GM12891 (cell line): ENCODE data around the gene APBA2.
"Not testable (repeated sequence)": the region's sequence is repeated elsewhere in the genome, so short reads cannot be mapped to it uniquely, and the experiment has no call there.

Source experiments
- DNase-seq: peaks from one replicate; pipeline ENCODE4 v3.0.0; 2011; ENCODE audit warnings: low spot score; ENCODE audit not compliant: insufficient read length
- FAIRE-seq: peaks from 2 replicates; lab custom pipeline; 2011; peaks lifted over from hg19 to GRCh38; lab: Jason Lieb, UNC
- PAX5 ChIP-seq: IDR thresholded peaks from 2 replicates; pipeline ENCODE4 v1.6.1; 2011; ENCODE audit warnings: low read length, moderate library complexity, mild to moderate bottlenecking; ENCODE audit not compliant: insufficient read depth, severe bottlenecking
- POLR2A ChIP-seq: IDR thresholded peaks from 2 replicates; pipeline ENCODE4 v1.6.1; 2011; ENCODE audit warnings: low read depth, low read length, control low read depth
- POLR2AphosphoS5 ChIP-seq: IDR thresholded peaks from 2 replicates; pipeline ENCODE4 v1.6.1; 2011; ENCODE audit warnings: low read depth, low read length, control low read depth
- POU2F2 ChIP-seq: IDR thresholded peaks from 2 replicates; pipeline ENCODE4 v1.6.1; 2011; ENCODE audit warnings: low read depth, mild to moderate bottlenecking, control low read depth, low read length, moderate library complexity
- SPI1 ChIP-seq: IDR thresholded peaks from 2 replicates; pipeline ENCODE4 v1.6.1; 2011; ENCODE audit warnings: low read depth, low read length, control low read depth
- TAF1 ChIP-seq: IDR thresholded peaks from 2 replicates; pipeline ENCODE4 v1.6.1; 2011; ENCODE audit warnings: low read depth, low read length, control low read depth

The APBA2 gene

DNA sequence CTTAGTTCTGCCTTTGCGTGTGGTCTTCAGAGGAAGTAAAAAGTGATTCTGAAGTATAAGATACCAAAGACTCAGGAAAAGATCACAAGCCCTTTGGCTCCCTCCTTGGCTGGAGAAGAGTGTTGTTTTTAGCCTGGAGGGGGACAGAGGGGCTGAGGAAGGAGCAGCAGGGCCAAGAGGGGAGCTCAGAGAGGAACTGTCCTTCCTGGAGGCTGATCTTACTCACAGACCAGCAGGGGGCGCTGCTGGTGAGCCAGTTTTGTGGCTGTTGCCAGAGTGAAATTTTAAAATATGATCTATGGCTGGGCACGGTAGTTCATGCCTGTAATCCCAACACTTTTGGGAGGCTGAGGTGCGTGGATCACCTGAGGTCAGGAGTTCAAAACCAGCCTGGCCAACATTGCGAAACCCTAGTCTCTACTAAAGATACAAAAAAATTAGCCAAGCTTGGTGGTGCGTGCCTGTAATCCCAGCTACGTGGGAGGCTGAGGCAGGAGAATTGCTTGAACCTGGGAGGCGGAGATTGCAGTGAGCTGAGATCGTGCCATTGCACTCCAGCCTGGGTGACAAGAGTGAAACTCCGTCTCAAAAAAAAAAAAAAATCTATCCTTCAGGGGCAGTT, 216.5 kb downstream of the APBA2 start:
- peak; percentile 62 for TF ChIP-seq SPI1
- DNase-seq = not testable (repeated sequence)
- FAIRE-seq = peak; percentile 5

DNA sequence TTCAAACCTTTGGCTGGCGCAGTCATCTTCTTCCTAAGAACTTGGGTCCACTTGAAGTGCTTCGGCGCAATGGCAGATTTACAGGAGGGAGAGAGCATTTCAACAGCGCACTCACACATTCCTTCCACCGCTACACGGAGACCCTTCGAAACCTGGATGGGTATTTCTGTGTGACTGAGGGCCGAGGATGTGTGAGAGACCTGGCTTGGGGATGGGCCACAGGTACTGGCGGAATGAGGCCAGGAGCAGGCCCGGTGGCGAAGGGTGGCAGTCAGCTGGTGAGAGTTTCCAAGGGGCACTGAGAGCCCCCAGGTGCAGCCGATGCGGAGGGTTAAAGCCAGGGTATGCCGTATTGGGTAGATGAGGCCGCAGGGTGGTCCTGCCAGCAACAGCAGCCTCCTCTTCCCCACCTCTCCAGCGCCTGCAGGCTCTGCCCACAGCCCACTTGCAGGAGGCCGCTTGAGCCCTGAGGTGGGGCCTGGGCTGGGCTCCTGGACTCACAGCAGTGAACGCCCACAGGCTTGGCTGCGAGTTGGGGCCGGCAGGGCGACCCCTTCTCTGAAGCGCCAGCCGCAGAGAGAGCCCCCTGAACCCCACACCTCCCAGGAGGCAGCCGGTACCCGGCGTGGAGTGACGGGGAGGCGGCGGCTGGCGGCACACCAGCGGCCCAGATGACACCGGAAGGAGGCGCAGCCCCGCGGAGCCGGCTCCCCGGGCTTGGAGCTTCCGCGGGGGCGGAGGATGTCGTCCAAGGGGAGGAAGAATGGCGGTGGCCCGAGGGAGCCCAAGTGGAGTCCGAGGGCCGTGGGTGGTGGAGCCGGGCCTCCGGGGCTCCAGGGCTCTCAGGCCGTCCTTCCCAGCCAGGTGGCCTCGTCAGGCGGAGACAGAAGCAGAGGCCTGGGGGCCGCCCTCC, 217.4 kb downstream of the APBA2 start:
- no peak for DNase-seq
- TF ChIP-seq POU2F2 = no peak
- no peak for TF ChIP-seq POLR2AphosphoS5
- no peak for TF ChIP-seq POLR2A
- no peak for TF ChIP-seq PAX5
- TF ChIP-seq SPI1 = no peak
- no peak for TF ChIP-seq TAF1
- no peak for FAIRE-seq

DNA sequence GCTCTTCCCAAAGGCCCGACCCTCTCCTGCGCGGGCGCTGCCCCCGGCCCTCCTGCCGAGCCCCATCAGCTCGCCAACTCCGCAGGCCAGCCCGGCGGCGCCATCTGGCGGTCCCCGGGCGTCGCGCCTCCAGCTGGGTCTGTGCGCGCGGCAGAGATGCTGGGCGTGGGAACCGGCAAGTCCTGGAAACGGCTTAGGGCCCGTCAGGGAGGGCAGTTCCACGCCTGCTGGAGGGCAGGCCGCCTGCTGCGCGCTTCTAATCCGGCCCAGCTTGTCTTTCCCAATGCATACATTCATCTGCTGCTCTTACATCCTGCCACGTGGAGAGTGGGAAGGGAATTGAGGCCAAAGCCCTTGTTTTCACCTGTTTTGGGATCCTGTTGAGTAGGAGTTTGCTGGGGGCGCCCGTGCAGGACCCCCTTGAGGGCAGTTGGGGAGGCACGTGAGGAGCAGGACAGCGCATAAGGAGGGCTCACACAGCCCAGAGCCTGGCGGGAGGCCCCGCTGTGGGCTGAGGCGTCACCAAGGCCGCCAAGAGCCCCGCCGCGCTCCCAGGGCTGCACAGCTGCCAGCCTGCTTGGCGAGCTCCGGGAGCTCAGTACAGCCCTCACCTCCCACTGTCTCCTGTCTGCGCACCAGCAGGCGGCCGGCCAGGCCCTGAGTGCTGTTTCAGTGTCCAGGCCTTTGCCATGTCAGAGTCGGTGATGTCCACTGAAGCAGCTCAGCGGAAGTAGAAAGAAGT, 218.2 kb downstream of the APBA2 start:
- FAIRE-seq = no peak
- DNase-seq = peak; percentile 83

DNA sequence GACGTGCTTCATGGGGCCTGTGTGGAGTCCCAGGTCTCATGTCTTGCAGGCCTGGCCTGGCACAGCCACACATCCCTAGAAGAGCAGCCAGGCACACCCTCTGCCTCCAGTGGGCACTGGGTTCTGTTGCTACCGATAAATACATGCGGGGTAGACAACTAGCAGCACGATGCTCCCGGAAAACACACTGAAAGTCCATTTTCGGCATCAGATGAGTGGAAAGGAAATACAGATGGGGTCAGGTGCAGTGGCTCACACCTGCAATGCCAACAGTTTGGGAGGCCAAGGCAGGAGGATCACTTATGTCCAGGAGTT, 218.7 kb downstream of the APBA2 start:
- FAIRE-seq (no peak), DNase-seq (no peak)
- TF ChIP-seq POU2F2 = no peak
- TF ChIP-seq PAX5 = no peak
- TF ChIP-seq SPI1 = no peak
- no peak for TF ChIP-seq TAF1
- no peak for TF ChIP-seq POLR2A
- TF ChIP-seq POLR2AphosphoS5 = no peak

More for the DNA sequence above, 218.2 kb downstream of the APBA2 start:
- no peak for TF ChIP-seq SPI1
- no peak for TF ChIP-seq TAF1
- no peak for TF ChIP-seq POLR2AphosphoS5
- TF ChIP-seq POLR2A = no peak
- TF ChIP-seq POU2F2 = no peak
- TF ChIP-seq PAX5 = no peak

DNA sequence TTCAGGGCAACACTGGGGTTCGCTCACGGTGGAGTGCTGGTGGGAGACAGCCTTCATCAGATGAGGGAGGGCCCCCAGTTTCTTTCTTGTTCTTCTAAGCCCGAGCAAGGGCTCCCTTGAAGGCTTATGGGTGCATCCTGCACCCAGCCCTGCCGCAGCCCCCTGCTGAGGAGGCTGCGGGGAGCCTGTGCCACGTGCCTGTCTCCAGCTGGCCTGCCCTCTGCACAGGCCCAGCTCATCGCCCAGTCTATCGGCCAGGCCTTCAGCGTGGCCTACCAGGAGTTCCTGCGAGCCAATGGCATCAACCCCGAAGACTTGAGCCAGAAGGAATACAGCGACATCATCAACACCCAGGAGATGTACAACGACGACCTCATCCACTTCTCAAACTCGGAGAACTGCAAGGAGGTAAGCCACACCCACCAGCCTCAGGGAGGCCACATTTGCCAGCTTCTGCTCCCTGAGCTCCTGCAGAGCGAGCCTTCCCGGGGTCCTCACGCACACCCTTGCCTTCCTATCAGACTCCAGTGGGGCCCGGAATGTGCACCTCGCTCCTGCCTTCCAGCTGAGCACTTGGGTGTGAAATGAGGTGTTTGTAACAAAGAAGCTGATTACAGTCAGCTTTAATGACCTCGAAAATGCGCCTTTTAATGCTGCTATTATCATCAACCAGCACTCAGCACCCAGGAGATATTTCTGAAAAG, 219.5 kb downstream of the APBA2 start:
- no peak for DNase-seq
- TF ChIP-seq TAF1 = no peak
- TF ChIP-seq POLR2A = no peak
- TF ChIP-seq POU2F2 = no peak
- no peak for TF ChIP-seq SPI1
- TF ChIP-seq POLR2AphosphoS5 = no peak
- TF ChIP-seq PAX5 = no peak
- no peak for FAIRE-seq

DNA sequence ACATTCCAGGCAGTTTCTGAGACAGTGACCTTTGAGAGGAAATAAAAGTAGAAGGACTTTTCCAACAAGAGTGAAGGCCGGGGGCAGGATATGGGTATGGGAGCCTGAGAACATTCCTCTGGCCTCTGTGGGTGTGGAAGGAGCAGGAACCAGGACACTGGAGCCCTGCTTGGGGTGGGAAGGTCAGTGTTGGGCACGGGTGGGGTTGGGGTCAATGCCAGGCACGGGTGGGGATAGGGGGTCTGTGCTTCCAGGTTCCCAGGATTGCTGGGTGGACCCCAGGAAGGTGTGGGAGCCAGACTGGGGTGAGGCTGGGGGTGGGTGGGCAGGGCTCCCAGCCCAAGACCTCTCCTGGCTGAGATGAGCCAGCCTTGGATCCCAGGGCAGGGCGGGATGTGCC, 220.3 kb downstream of the APBA2 start:
- FAIRE-seq = no peak
- no peak for TF ChIP-seq SPI1
- TF ChIP-seq TAF1 = no peak
- TF ChIP-seq PAX5 = no peak
- TF ChIP-seq POU2F2 = no peak
- TF ChIP-seq POLR2AphosphoS5 = no peak
- TF ChIP-seq POLR2A = no peak
- DNase-seq = no peak

DNA sequence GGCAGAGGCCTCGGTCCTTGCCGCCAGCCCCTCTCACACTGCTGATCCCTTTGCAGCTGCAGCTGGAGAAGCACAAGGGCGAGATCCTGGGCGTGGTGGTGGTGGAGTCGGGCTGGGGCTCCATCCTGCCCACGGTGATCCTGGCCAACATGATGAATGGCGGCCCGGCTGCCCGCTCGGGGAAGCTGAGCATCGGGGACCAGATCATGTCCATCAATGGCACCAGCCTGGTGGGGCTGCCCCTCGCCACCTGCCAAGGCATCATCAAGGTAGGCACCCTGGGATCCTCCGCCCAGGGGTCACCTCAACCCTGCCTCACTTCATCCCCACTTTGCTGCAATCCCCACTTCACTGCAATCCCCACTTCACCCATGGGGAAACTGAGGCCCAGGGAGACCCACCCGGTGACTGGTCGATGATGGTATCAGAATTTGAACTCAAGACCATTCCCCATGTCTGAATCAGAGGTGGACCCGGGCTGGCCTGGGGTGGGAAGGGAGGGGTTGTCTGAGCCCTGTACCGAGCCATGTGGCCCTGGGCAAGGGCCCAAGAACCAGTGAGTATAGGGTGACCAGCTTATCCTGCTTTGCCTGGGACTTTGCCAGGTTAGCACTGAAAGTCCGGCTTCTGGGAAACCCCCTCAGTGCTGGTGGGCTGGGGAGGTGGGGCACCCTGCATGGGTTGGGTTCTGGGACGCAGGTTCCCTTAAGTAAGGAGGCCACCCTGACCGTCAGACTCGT, 220.9 kb downstream of the APBA2 start:
- FAIRE-seq (no peak), DNase-seq (no peak)
- TF ChIP-seq POLR2AphosphoS5 (no peak), POLR2A (no peak), TAF1 (no peak), POU2F2 (no peak), SPI1 (no peak), PAX5 (no peak)

DNA sequence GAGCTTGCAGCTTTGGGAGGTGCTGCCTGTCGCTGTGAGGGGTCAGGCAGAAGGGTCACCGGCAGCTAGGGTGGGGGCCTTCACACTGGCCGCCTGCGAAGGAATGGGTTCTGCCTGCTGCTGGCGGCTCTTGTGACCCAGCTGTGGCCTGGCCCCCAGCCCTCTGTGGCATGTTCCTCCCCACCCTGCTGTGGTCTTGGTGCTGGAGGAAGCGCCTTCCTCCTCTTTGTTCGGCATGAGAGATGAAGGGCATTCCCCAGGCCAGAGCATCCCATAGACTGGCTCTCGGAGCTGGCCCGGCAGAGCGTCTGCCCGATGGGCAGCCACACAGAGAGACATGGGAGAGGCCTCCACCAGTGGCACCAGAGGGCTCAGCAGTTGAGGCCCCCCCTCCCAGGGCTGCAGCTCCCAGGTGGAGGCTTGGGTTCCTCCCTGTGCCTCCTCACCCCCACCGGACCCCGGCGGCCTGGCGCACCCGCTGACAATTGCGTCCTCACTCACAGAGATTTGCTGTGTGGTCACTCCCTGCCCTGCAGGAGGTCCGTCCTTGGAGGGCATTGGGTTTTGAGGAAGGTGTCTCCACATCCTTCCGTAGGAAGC, 221.6 kb downstream of the APBA2 start:
- DNase-seq (no peak), FAIRE-seq (no peak)
- no peak for TF ChIP-seq PAX5
- TF ChIP-seq SPI1 = no peak
- TF ChIP-seq TAF1 = no peak
- no peak for TF ChIP-seq POU2F2
- TF ChIP-seq POLR2A = no peak
- no peak for TF ChIP-seq POLR2AphosphoS5
